HG02623 (cell line): ENCODE measurements around the gene P2RX6.
"Not testable (repeated sequence)": the region's sequence is repeated elsewhere in the genome, so short reads cannot be mapped to it uniquely, and the experiment has no call there.

Experiments
- ATAC-seq: cut with Tn5 transposase; IDR thresholded peaks from one replicate; pipeline ENCODE4 v1.9.1; 2021; ENCODE audit warnings: moderate library complexity; ENCODE audit not compliant: unreplicated experiment

Gene P2RX6

GRCh38 chr22:21051145-21051830 lies 36.3 kb downstream of the P2RX6 start:
- no peak for ATAC-seq

DNA sequence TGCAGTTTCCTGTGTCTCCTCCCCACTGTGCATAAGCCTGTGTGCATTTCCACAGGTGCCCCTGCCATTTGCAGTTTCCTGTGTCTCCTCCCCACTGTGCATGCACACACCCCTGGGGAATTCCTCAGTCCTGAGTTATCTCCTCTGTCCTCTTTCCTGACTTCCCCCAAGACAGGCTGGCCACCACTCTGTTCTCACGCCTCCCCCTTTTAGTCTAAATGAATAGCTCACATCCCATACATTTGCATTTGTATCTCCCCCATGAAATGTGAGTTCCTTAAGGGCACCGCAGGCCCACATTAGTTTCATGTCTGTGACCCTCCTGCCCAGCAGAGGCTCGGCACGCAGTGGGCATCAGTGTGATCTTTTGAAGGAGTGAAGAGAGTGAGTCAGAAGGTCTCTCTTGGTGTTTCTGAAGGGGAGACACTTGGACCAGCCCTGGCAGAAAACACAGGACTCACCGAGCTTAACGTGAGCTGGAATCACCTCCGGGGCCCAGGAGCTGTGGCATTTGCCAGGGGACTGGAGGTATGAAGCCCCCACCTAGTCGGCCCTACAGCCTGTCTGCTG lies 37.0 kb downstream of the P2RX6 start:
- no peak for ATAC-seq

GRCh38 chr22:21052715-21053459 lies 37.9 kb downstream of the P2RX6 start:
- no peak for ATAC-seq

- no peak for ATAC-seq
Observed at GRCh38 chr22:21054046-21054713, 39.2 kb downstream of the P2RX6 start.

DNA sequence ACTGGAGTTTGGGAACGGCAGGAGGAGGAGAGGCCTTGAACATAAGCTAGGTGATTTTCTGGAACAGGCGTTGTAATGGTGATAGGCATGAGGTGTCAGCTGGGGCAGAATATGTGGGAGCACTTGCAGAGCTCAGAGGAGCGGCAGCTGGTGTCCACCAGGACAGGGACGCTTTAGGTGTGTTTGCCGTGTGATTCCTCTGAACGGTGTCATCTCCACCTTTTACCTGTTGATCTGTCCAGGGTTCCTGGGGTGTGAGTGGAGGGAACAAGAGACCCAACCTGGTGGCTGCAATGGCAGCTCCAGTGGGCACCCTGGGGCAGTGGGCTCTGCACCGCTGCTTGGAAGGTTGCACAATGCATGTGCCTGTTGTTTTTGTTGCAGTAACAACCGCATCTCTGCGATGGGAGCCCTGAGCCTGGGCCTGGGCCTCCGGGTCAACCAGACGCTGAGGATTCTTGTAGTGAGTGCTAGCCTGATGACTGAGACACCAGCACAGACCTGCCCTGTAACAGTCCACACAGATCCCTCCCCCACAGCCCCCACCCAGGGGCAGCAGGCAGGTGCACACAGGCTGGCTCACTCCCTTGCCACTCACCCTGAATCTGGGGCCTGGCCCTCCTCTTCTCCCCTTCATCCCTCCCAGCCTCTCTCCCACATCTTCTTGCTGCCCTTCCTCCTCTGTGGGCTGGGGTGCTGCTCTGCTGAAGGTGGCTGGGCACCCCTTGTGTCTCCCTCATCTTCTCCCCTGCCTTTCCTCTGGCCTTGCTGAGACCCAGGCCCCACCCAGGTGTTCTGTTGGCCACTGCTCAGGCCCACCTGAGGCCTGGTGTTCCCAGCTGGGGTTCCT lies 40.0 kb downstream of the P2RX6 start:
- ATAC-seq, result no peak

DNA sequence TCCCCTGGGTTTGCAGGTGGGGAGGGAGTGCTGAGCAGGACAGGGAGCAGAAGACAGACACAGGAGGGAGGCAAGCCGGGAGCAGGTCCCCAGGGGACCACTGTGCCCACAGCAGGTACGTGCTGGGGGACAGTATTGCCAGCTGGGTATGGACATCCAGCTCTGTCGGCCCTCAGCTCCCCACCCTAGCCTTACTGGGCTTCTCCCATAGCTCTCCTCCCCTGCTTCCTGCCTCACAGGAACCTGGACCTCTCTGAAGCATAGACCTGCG lies 40.5 kb downstream of the P2RX6 start:
- ATAC-seq, result no peak

DNA sequence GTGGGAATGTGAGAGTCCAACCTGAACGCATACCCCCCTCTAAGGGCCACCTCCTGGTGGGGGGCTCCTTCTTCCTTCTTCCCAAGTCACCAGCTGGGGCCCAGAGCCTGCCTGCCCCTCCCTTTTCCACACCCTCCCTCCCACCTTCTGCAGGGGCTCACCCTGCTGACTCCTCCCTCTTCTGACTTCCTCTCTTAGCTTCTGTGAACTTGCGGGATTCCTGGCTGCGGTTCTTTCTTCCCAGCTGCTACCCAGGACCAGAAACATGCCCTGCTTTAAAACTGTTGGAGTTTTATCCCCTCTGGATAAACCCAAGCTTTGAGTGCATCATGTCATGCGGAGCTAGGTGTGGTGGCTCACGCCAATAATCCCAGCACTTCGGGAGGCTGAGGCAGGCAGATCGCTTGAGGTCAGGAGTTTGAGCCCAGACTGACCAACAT lies 40.9 kb downstream of the P2RX6 start:
- no peak for ATAC-seq

- not testable (repeated sequence) for ATAC-seq
Observed at GRCh38 chr22:21060363-21060762, 45.4 kb downstream of the P2RX6 start.

DNA sequence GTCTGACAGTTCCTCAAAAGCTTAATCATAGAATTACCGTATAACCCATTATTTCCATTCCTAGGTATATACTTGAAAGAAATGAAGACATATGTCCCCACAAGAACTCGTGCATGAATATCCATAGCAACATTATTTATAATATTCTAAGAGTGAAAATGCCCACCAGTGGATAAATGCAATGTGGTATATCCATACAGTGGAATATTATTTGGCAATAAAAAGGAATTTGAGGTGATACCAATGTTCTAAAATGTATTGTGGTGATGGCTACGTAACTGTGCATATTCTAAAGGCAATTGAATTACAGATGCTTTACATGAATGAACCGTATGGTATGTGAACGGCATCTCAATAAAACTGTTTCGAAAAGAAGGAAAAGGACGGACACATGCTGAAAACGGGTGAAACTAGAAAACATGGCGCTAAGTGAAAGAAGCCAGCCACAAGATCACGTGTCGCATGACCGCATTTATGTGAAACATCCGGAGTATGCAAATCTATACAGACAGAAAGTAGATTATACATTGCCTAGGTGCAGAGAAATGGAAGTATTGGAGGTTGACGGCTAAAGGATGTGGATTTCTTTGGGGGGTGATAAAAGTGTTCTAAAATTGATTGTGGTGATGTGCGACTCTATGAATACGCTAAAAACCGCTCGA lies 46.8 kb downstream of the P2RX6 start:
- not testable (repeated sequence) for ATAC-seq

DNA sequence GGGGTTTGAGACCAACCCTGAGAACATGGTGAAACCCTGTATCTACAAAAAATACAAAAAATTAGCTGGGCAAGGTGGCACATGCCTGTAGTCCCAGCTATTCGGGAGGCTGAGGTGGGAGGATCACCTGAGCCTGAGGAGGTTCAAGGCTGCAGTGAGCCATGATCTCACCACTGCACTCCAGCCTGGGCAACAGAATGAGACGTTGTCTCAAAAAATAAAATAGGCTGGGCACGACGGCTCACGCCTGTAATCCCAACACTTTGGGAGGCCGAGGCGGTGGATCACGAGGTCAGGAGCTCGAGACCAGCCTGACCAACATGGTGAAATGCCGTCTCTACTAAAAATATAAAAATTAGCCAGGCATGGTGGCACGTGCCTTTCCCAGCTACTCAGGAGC lies 49.5 kb downstream of the P2RX6 start:
- ATAC-seq, result not testable (repeated sequence)

- no peak for ATAC-seq
Observed at GRCh38 chr22:21064917-21065864, 50.2 kb downstream of the P2RX6 start.

DNA sequence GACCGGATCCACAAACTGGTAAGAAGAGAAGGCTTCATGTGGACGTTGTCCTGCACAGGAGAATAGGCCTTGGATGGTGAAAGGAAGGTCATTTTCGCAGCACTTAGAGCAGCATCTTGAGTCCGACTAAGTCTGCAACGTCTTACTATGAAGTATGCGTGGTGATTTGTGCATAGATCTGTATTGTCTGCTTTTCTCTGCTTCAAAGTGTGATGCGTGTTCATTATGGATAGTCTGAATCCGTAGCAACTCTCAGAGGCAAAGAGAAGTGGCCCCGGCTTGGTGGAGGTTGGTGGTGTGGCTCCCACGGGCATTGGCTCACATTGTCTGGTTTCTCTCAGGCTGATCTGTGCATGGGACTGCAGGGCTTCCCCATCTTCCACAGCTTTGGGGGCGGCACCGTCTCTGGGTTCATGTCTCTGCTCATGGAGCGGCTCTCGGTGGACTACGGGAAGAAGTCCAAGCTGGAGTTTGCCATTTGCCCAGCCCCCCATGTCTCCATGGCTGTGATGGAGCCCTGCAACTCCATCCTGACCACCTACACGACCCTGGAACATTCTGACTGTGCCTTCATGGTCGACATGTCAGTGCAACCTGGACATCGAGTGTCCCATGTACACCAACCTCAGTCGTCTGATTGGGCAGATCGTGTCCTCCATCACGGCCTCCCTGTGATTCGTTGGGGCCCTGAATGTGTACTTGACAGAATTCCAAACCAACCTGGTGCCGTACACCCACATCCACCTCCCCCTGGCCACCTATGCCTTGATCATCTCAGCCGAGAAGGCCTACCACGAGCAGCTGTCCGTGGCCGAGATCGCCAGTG lies 52.3 kb downstream of the P2RX6 start:
- ATAC-seq, result no peak

- ATAC-seq, result no peak
Observed at GRCh38 chr22:21067901-21068680, 53.1 kb downstream of the P2RX6 start.

DNA sequence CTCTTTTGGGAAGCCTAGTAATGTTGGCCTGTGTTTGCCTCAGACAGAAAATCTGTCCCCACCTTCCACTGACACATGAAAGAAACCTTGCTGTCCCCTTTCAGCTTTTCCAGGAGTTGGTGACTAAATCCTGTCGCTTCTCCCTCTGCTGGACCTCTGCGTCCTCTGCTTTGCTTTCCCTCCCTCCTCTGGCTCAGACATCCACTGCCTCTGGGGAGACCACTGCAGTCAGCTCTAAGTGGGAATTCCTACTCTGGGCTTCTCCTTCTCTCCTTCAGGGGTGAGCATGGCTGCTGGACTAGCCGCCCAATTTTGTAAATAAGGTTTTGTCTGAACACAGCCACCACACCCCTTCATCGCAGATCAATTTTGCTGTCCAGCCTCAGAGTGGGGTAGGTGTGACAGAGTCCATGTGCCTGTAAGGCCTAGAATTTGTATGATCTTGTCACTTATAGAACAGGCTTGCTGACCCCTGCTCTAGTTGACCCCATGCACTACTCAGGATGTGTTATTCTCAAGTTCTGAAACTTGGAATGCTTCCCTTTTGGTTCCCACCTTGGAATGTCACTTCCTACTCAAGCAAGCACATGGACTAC lies 53.8 kb downstream of the P2RX6 start:
- ATAC-seq, result no peak

- no peak for ATAC-seq
Observed at GRCh38 chr22:21069375-21069774, 54.4 kb downstream of the P2RX6 start.

DNA sequence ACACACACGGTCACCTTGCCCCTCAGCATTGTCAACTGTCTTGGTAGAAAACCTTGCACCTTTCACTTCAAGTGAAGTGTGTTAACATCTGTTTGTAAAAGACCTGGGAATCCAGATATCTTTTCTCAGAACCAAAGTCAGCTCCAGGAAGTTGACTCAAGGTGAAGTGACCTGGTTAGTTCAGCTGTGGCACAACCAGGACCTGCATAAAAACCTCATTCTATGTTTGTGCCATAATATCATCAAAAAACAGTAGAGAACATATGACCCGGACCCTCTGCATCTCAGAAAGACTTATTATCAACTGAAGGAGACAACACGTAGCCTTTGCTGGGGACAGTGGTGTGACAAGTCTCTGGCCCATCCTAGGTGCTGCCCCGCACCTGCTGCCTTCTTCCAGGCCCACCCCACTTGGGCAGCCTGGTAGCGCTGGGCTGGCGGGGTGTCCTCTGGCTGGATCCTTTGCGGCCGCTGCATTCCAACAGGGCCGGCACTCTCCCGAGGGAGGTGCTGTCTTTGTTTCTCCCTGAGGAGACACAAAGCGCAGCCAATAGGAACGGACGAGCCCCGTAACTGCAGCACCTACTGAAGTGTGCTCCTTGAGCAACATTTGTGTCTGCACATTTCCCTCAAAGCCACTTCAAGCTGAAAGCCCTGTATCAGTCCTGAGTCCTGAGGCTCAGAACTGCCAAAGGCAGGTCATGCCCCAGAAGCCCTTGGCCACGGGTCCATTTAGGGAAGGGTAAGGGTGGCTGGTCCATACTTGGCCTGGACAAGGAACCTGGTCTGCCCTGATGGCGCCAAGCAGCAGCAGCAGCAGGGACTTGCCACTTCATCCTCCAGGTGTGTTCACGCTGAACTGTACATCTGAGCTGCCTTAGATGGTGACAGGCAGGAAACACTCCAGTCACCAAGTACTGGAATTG lies 56.0 kb downstream of the P2RX6 start:
- no peak for ATAC-seq
